Smooth muscle cell (in vitro differentiated cells): ENCODE measurements around the gene ZNF428. TPM values are rescaled to one million over a fixed set of nuclear protein-coding genes. Genes with fewer than 3 reads are reported as not detected.

ENCODE experiments used
- DNase-seq: peaks from one replicate; lab custom pipeline; 2025; ENCODE audit not compliant: unreplicated experiment; lab: John Stamatoyannopoulos, UW
- H2AFZ ChIP-seq: fragments of 200-600 bp; sonication (generic); 2 replicates; pipeline ENCODE4 v1.6.0; 2016; ENCODE audit warnings: antibody characterized with exemption, low read depth, mild to moderate bottlenecking
- H3F3A ChIP-seq: fragments of 200-600 bp; sonication (generic); 2 replicates; pipeline ENCODE4 v1.6.0; 2017; ENCODE audit warnings: antibody characterized with exemption, low read depth
- H3K27ac ChIP-seq: fragments of 200-600 bp; sonication (generic); 2 replicates; pipeline ENCODE4 v1.5.1; 2016; ENCODE audit warnings: low read depth, mild to moderate bottlenecking
- H3K27me3 ChIP-seq: fragments of 200-600 bp; sonication (generic); 2 replicates; pipeline ENCODE4 v1.6.1; 2016; ENCODE audit warnings: low read depth, mild to moderate bottlenecking
- H3K36me3 ChIP-seq: fragments of 200-600 bp; sonication (generic); 2 replicates; pipeline ENCODE4 v1.5.1; 2016; ENCODE audit warnings: low read depth
- H3K4me1 ChIP-seq: fragments of 200-600 bp; sonication (generic); 2 replicates; pipeline ENCODE4 v1.5.1; 2016; ENCODE audit warnings: low read depth
- H3K4me2 ChIP-seq: fragments of 200-600 bp; sonication (generic); 2 replicates; pipeline ENCODE4 v1.6.0; 2016; ENCODE audit warnings: mild to moderate bottlenecking
- H3K4me3 ChIP-seq: fragments of 200-600 bp; sonication (generic); 2 replicates; pipeline ENCODE4 v1.5.1; 2016; ENCODE audit warnings: mild to moderate bottlenecking
- H3K79me2 ChIP-seq: fragments of 200-600 bp; sonication (generic); 2 replicates; pipeline ENCODE4 v1.6.0; 2016; ENCODE audit warnings: low read depth, mild to moderate bottlenecking
- H3K9ac ChIP-seq: fragments of 200-600 bp; sonication (generic); 2 replicates; pipeline ENCODE4 v1.6.0; 2016; ENCODE audit warnings: low read depth
- H3K9me3 ChIP-seq: fragments of 200-600 bp; sonication (generic); replicated peaks from 2 replicates; pipeline ENCODE4 v1.5.1; 2016; ENCODE audit warnings: low read depth
- H4K20me1 ChIP-seq: fragments of 200-600 bp; sonication (generic); 2 replicates; pipeline ENCODE4 v1.6.0; 2016; ENCODE audit warnings: low read depth
- WGBS: methylation state at CpG from one replicate; pipeline ENCODE4 v1.1.7; 2016; ENCODE audit warnings: low lambda C conversion rate; 5-methylcytosine and 5-hydroxymethylcytosine counted together
- polyA plus RNA-seq: library from polyadenylated mRNA; unstranded; fragments of >200 nt; fragmentation: Nextera tagmentation; extraction: Ambion mirVana; gene quantifications from 2 replicates; pipeline ENCODE4 v1.2.1, GENCODE V29; 2016
- total RNA-seq: library from RNA; depleted of rRNA; stranded (reverse); fragments of >200 nt; gene quantifications from 2 replicates; pipeline ENCODE4 v1.2.3, GENCODE V29; 2014
- TF ChIP-seq, protein P1 (sequence below): fragments of 200-600 bp; sonication (generic); IDR thresholded peaks from 2 replicates; pipeline ENCODE4 v1.5.1; 2017; ENCODE audit warnings: borderline replicate concordance, mild to moderate bottlenecking, antibody characterized with exemption; ENCODE audit not compliant: insufficient read depth, poor library complexity, severe bottlenecking

Gene ZNF428
- total and polyA plus RNA-seq, 2 experiments from 2014 or later: 20.3 to 63.1 TPM

GRCh38 chr19:43569657-43570056, 49.8 kb downstream of the ZNF428 start:
- H3K9ac ChIP-seq: no peak overlapping the region
- H2AFZ ChIP-seq: no peak overlapping the region
- H3K4me2 ChIP-seq: no peak overlapping the region
- H3K27ac ChIP-seq: no peak overlapping the region
- no peaks in the 10 kb centered on the region for H3K27me3 ChIP-seq
- no peaks in the 10 kb centered on the region for H3K36me3 ChIP-seq
- H4K20me1 ChIP-seq: no peaks in the 10 kb centered on the region
- no peak overlapping the region for H3K4me3 ChIP-seq
- H3F3A ChIP-seq: no peaks in the 10 kb centered on the region
- 97% methylated on average over 5 of the region's 5 CpGs for WGBS
- peaks cover 13% of the 10 kb centered on the region for H3K79me2 ChIP-seq
- H3K9me3 ChIP-seq: no peaks in the 10 kb centered on the region
- H3K4me1 ChIP-seq: peaks cover 3% of the 10 kb centered on the region
- TF ChIP-seq, protein P1, sequence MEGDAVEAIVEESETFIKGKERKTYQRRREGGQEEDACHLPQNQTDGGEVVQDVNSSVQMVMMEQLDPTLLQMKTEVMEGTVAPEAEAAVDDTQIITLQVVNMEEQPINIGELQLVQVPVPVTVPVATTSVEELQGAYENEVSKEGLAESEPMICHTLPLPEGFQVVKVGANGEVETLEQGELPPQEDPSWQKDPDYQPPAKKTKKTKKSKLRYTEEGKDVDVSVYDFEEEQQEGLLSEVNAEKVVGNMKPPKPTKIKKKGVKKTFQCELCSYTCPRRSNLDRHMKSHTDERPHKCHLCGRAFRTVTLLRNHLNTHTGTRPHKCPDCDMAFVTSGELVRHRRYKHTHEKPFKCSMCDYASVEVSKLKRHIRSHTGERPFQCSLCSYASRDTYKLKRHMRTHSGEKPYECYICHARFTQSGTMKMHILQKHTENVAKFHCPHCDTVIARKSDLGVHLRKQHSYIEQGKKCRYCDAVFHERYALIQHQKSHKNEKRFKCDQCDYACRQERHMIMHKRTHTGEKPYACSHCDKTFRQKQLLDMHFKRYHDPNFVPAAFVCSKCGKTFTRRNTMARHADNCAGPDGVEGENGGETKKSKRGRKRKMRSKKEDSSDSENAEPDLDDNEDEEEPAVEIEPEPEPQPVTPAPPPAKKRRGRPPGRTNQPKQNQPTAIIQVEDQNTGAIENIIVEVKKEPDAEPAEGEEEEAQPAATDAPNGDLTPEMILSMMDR: no peak
- DNase-seq: no peak

DNA sequence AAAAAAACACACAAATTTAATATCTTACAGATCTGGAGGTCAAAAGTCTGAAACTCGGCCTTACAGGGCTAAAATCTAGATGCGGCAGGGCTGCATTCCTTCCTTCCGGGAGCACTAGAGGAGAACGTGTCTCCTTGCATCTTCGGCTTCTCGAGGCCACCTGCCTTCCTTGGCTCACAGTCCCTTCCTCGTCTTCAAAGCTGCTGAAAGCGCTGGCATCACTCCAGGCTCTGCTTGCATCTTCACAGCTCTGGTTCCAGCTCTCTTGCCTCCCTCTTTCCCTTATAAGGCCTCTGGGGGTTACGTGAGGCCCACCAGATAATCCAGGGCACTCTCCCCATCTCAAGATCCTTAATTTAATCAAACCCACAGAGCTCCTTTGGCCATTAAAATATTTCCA, 54.6 kb downstream of the ZNF428 start:
- WGBS: 95% methylated on average over 9 of the region's 9 CpGs
- TF ChIP-seq, protein P1: no peak

DNA sequence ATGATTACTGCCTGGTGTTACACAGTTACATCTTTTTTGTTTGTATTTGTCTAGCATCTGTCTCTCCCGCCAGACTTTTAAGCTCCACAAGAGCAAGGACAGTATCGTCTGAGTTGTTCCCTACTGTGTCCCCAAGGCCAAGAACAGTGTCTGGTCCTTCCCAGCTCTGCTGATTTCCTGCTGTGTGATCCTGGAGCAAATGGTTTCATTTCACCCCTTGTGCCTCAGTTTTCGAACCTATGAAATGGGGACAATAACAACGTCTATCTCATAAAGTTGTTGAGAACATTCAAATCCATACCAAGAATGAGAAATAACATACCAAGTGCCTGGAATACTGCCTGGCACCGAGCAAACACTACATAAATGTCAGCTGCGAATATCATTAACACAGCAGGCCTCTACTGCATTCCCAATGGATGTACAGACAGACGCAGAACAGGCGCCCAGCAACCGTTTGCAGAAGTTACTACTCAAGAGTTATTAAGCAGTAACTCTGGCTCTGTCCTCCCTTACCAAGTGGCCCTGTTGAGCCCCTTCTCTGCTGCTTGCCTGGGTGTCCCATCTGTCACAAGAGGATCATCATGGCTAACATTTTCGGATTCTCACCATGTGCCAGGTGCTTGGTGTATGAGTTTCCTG, 55.5 kb downstream of the ZNF428 start:
- no peaks in the 10 kb centered on the region for H3K9me3 ChIP-seq
- H3K79me2 ChIP-seq: no peaks in the 10 kb centered on the region
- H3K4me3 ChIP-seq: no peak overlapping the region
- WGBS: 91% methylated on average over 10 of the region's 10 CpGs
- TF ChIP-seq, protein P1: no peak
- no peaks in the 10 kb centered on the region for H3K27me3 ChIP-seq
- H3K4me2 ChIP-seq: no peak overlapping the region
- H3F3A ChIP-seq: no peaks in the 10 kb centered on the region
- H4K20me1 ChIP-seq: no peaks in the 10 kb centered on the region
- H3K36me3 ChIP-seq: no peaks in the 10 kb centered on the region
- H3K27ac ChIP-seq: no peak overlapping the region
- no peak overlapping the region for H3K9ac ChIP-seq
- no peak for DNase-seq
- H3K4me1 ChIP-seq: no peaks in the 10 kb centered on the region
- H2AFZ ChIP-seq: no peak overlapping the region

More for the DNA sequence above, 54.6 kb downstream of the ZNF428 start:
- no peaks in the 10 kb centered on the region for H3K36me3 ChIP-seq
- no peak overlapping the region for H3K9ac ChIP-seq
- no peak for DNase-seq
- no peaks in the 10 kb centered on the region for H3F3A ChIP-seq
- H4K20me1 ChIP-seq: no peaks in the 10 kb centered on the region
- no peak overlapping the region for H3K27ac ChIP-seq
- H3K4me3 ChIP-seq: no peak overlapping the region
- no peaks in the 10 kb centered on the region for H3K4me1 ChIP-seq
- no peak overlapping the region for H2AFZ ChIP-seq
- H3K4me2 ChIP-seq: no peak overlapping the region
- no peaks in the 10 kb centered on the region for H3K27me3 ChIP-seq
- no peaks in the 10 kb centered on the region for H3K9me3 ChIP-seq
- H3K79me2 ChIP-seq: no peaks in the 10 kb centered on the region

DNA sequence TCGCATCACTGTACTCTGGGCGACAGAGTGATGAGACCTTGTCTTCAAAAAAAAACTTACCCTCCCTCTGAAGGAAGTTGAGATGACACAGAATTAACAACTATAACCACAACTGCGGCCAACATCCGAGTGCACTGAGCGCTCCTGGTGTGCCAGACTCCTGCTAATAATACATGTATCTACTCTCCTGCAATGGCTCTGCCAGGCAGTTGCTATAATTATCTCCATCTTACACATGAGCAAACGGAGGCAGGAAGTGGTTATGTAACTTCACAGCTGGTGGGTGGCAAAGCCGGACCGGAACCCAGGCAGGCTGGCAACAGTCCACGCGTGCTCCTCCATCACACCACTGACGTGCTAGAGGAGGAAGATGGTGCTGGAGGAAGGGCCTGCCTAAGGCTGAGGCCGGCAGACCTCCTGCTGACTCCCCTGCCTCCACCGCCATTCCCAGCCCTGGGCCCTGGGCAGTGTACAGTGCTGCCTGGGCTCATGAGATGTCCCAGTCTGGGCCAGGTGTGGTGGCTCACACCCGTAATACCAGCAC, 56.7 kb downstream of the ZNF428 start:
- Histone ChIP-seq H3K9me3 (no peaks in the 10 kb centered on the region), H3F3A (no peaks in the 10 kb centered on the region), H3K27me3 (no peaks in the 10 kb centered on the region), H3K4me1 (no peaks in the 10 kb centered on the region), H3K79me2 (no peaks in the 10 kb centered on the region), H3K4me3 (no peak overlapping the region), H3K4me2 (no peak overlapping the region), H3K36me3 (no peaks in the 10 kb centered on the region), H2AFZ (no peak overlapping the region), H3K9ac (no peak overlapping the region), H4K20me1 (no peaks in the 10 kb centered on the region), H3K27ac (no peak overlapping the region)
- 74% methylated on average over 14 of the region's 14 CpGs for WGBS
- no peak for DNase-seq
- TF ChIP-seq, protein P1: no peak
